GM18526 (cell line): ENCODE data around the gene COMP.

ENCODE experiments used
- POLR2A ChIP-seq: IDR thresholded peaks from 3 replicates; pipeline ENCODE4 v1.6.1; 2011; ENCODE audit not compliant: insufficient read length; ENCODE audit errors: extremely low read depth

COMP gene

DNA sequence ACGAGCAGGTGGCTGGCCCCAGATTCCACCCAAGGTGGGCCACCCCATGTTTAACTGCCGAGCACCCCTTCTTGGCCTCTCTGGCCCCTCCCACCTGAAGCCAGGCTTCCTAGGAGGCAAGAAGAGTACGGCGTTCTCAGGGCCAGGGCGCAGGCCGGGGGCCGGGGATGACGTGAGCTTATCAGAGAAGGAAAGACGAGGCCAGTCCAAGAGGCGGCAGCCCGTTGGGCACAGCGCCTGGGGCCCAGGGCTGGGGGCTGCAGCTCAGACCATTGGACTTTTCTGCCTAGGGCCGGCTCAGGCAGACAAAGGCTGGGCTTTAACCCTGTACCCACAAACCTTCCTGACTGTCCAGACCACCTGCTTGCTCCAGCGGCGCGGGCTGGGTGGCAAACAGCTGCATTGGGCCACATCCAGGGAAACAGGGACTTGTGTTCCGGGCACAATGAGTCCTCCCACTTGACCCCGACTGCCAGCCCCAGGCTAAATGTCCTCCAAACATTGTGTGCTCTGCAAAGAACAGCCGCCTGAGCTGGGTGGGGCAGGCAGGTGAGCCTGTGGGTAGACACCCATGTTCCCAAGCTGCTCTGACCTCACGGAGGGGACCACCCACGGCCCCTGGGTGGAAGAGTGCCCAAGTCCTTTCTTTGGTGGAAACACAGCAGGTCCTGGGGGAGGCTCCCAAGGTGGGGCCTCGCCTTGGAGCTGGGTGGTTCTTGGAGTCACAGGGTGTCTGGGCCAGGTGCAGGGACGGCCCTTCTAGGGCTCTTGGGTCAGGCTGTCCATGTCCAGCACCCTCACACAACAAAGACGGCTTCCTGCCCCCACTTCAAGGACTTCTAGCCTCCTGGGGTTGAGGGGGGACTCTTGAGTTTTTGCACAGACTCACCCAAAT is 21.9 kb downstream of the COMP start:
- TF ChIP-seq POLR2A: no peak

- TF ChIP-seq POLR2A: no peak
These were observed 22.9 kb downstream of the COMP start for GRCh38 chr19:18768046-18768771.

DNA sequence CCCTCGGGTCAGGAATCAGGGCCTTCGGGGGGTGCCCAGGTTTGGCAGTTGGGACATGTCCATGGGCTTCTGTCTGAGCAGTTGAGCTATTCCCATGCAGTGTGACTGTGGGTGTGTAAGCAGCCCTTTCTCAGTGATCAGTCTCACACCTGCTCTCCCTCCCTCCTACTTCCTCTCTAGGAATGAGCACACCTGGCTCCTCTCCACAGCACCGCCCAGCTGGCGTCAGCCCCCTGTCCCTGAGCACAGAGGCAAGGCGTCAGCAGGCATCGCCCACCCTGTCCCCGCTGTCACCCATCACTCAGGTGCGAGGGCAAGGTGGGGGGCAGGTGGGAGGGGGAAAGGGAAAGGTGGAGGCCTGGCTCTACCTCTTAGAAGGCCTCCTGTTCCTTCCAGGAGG is 25.9 kb downstream of the COMP start:
- TF ChIP-seq POLR2A: no peak

DNA sequence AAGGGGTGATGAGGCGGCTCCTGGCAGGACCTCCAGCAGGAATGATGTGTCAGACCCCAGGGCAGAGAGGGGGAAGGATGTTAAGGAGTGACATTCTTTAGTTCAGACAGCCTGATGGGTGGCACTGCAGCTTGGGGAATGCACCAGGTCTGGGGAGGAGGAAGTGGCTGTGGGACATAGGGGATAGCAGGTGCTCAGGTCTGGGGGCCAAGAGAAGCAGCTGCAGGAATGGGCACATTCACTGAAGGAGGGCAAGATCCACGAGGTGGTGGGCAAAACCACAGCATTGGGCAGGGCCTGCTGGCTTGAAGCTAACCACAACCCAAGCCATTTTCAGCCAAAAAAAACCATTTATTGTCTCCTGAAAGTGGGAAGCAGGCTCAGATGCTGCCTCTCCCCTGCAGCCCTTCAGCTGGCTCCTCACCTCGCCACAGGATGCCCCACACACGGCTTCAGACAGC is 26.5 kb downstream of the COMP start:
- TF ChIP-seq POLR2A: no peak

DNA sequence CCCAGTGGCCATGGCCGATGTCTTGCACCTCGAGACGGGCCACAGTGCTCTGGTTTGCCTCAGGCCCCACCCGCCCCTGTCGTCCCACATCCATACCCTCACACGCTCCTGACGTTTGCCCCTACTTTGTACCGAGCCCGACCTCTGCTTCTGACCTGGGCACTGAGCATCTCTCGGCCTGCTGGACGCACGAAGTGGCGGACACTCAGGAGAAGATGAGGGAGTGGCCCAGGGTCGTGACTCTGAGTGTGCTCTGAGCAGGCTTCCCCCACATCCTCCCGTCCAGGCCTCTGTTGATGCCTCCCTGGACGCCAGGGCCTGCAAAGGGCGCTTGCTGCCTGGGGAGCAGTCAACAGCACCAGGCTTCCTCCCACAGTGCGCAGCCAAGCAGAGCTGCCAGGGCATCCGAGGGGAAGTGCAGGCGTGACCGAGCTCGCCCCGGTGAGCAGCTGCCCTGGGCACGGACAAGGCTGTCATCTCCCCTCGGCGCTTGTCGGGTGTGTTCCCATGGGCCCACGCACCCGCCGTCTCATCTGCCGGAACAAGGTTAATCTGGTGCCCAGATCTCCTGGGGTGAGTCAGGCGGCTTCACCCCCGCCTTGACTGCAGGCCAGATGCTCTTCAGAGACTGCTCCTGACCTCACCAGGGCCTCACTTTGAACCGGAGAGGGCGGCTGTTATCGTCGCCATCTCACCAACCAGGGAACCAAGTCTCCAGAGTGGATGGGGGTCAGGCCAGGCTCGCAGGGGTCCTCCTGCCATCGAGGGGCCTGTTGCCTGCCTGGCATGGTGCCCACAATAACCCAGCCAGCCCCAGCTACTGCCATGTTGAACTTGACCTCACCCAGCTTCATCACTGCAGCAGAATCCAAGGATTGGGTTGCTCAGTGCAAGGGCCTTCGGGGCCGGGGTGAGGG is 27.2 kb downstream of the COMP start:
- TF ChIP-seq POLR2A: no peak

GRCh38 chr19:18762125-18763023 is 28.7 kb downstream of the COMP start:
- TF ChIP-seq POLR2A: no peak

GRCh38 chr19:18761531-18762110 is 29.5 kb downstream of the COMP start:
- TF ChIP-seq POLR2A: no peak

- no peak for TF ChIP-seq POLR2A
These were observed 30.4 kb downstream of the COMP start for GRCh38 chr19:18760440-18761383.

- no peak for TF ChIP-seq POLR2A
These were observed 31.1 kb downstream of the COMP start for GRCh38 chr19:18759995-18760426.

GRCh38 chr19:18759304-18759994 is 31.7 kb downstream of the COMP start:
- TF ChIP-seq POLR2A: no peak

DNA sequence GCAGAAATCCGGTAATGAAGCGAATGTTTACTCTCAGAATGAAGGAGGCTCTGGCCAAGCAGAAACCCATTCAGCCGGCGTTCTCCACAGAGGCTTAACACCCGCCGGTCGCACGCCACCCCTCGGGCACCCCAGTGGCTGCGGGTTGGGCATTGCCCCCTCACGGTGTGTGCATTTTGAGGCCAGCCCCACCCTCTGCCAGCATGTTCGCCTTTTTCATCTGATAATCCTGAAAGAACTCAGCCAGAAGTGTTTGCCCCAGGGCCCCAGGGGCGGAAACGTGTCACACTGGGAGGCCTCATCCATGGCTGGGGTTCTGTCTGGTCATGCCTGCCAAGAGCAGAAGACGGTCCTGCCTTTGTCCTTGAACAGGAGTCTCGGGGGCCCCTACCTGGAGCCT is 34.2 kb downstream of the COMP start:
- no peak for TF ChIP-seq POLR2A

- no peak for TF ChIP-seq POLR2A
These were observed 36.6 kb downstream of the COMP start for GRCh38 chr19:18754501-18754900.
